GM20000 (cell line): ENCODE measurements around the gene KCNQ1.
A peak's percentile ranks its signal among the peaks of the same experiment; 100 is the strongest.

Experiments
- DNase-seq: peaks from one replicate; pipeline ENCODE4 v3.0.0; 2012; ENCODE audit warnings: low spot score
- CTCF ChIP-seq: IDR thresholded peaks from 2 replicates; pipeline ENCODE4 v1.5.1; 2012; ENCODE audit warnings: mild to moderate bottlenecking, control low read depth; ENCODE audit errors: extremely low read depth, missing control alignments

The KCNQ1 gene

GRCh38 chr11:2777386-2777785 is 332.6 kb downstream of the KCNQ1 start:
- DNase-seq = no peak
- TF ChIP-seq CTCF = no peak

GRCh38 chr11:2777871-2778629 is 333.2 kb downstream of the KCNQ1 start:
- DNase-seq = no peak

GRCh38 chr11:2778630-2779498 is 334.1 kb downstream of the KCNQ1 start:
- DNase-seq = peak; percentile 58
- TF ChIP-seq CTCF = no peak

More at GRCh38 chr11:2777871-2778629, 333.2 kb downstream of the KCNQ1 start:
- no peak for TF ChIP-seq CTCF

GRCh38 chr11:2779499-2779980 is 334.7 kb downstream of the KCNQ1 start:
- no peak for DNase-seq

GRCh38 chr11:2779981-2780849 is 335.4 kb downstream of the KCNQ1 start:
- TF ChIP-seq CTCF = no peak
- DNase-seq = no peak

More at GRCh38 chr11:2779499-2779980, 334.7 kb downstream of the KCNQ1 start:
- TF ChIP-seq CTCF = no peak

- no peak for DNase-seq
- TF ChIP-seq CTCF = no peak
Measured at GRCh38 chr11:2780850-2781407, 336.1 kb downstream of the KCNQ1 start.
